Keratinocyte (primary cell): ENCODE measurements around the gene VPS26C.

Experiments
- EZH2 ChIP-seq: IDR thresholded peaks from one replicate; pipeline ENCODE4 v1.6.1; 2012; ENCODE audit warnings: inconsistent platforms, mild to moderate bottlenecking, low read length, moderate library complexity
- TF ChIP-seq, protein P1 (sequence below), 3 experiments: IDR thresholded peaks in 1 of 3; conservative IDR thresholded peaks in 1 of 3; optimal IDR thresholded peaks in 1 of 3; 2 replicates in 2 of 3; 3 replicates in 1 of 3; pipeline versions ENCODE3 to v1.5.1; 2011; ENCODE audit warnings: low read length in 3 of 3, mild to moderate bottlenecking in 3 of 3, moderate library complexity in 2 of 3, control low read depth in 1 of 3, inconsistent platforms in 1 of 3; ENCODE audit not compliant: insufficient read depth in 2 of 3; ENCODE audit errors: extremely low read depth in 1 of 3

GRCh38 chr21:37193006-37193405, 74.1 kb downstream of the VPS26C start:
- TF ChIP-seq, protein P1, sequence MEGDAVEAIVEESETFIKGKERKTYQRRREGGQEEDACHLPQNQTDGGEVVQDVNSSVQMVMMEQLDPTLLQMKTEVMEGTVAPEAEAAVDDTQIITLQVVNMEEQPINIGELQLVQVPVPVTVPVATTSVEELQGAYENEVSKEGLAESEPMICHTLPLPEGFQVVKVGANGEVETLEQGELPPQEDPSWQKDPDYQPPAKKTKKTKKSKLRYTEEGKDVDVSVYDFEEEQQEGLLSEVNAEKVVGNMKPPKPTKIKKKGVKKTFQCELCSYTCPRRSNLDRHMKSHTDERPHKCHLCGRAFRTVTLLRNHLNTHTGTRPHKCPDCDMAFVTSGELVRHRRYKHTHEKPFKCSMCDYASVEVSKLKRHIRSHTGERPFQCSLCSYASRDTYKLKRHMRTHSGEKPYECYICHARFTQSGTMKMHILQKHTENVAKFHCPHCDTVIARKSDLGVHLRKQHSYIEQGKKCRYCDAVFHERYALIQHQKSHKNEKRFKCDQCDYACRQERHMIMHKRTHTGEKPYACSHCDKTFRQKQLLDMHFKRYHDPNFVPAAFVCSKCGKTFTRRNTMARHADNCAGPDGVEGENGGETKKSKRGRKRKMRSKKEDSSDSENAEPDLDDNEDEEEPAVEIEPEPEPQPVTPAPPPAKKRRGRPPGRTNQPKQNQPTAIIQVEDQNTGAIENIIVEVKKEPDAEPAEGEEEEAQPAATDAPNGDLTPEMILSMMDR (optimal IDR thresholded peaks at IDR 0.05 in 1 of 3, IDR thresholded peaks at IDR 0.05 in 1 of 3, conservative IDR thresholded peaks at IDR 0.05 in 1 of 3; ENCODE audit: extremely low read depth in 1 of 3, insufficient read depth in 2 of 3, low read length in 3 of 3) = no peak
- TF ChIP-seq EZH2 = no peak
